ENCODE data around the gene SLC22A23. TPM values are rescaled to one million over a fixed set of nuclear protein-coding genes. Genes with fewer than 3 reads are reported as not detected.

The SLC22A23 gene
- total and polyA plus RNA-seq, 7 donors, result 8.1 to 18.7 (median 12.0) TPM

- Histone ChIP-seq H3K27me3 (no peaks in the 10 kb centered on the region), H3K4me3 (no peak overlapping the region), H3K27ac (no peak overlapping the region), H3K4me1 (no peaks in the 10 kb centered on the region), H3K36me3 (no peaks in the 10 kb centered on the region), H3K9me3 (no peaks in the 10 kb centered on the region)
- no peak for TF ChIP-seq EP300 (IDR thresholded peaks at IDR 0.05)
- TF ChIP-seq POLR2AphosphoS5 (IDR thresholded peaks at IDR 0.05), result no peak
- TF ChIP-seq, protein P1, sequence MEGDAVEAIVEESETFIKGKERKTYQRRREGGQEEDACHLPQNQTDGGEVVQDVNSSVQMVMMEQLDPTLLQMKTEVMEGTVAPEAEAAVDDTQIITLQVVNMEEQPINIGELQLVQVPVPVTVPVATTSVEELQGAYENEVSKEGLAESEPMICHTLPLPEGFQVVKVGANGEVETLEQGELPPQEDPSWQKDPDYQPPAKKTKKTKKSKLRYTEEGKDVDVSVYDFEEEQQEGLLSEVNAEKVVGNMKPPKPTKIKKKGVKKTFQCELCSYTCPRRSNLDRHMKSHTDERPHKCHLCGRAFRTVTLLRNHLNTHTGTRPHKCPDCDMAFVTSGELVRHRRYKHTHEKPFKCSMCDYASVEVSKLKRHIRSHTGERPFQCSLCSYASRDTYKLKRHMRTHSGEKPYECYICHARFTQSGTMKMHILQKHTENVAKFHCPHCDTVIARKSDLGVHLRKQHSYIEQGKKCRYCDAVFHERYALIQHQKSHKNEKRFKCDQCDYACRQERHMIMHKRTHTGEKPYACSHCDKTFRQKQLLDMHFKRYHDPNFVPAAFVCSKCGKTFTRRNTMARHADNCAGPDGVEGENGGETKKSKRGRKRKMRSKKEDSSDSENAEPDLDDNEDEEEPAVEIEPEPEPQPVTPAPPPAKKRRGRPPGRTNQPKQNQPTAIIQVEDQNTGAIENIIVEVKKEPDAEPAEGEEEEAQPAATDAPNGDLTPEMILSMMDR (IDR thresholded peaks at IDR 0.05), result no peak
- TF ChIP-seq POLR2A (IDR thresholded peaks at IDR 0.05), result no peak
- WGBS, 2 donors, result 92 to 93% methylated on average over 8 of the region's 8 CpGs
- intact Hi-C loops (cut with DNase I), result no loop called here
- DNase-seq, result no peak
Observed at GRCh38 chr6:3484192-3484591, 27.3 kb upstream of the SLC22A23 start.

DNA sequence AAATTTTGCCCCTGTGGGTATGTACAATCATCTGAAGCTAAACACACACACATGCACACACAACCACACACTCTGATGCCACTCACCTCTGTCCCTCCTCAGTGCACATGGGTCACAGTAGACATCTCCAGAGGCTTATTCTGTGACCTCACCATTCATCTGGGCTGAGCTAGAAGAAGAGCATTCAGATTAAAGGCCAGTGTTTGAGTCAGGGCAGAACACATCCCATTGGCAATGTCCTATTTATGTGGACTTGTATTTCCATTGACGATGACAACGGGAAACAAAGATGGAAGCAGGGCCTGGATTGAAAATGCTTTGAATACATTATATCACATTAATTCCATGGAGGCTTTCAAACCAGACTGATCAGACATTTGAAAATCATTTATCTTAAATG is 26.8 kb upstream of the SLC22A23 start:
- TF ChIP-seq POLR2AphosphoS5 (IDR thresholded peaks at IDR 0.05) (no peak), EP300 (IDR thresholded peaks at IDR 0.05) (no peak), POLR2A (IDR thresholded peaks at IDR 0.05) (no peak)
- TF ChIP-seq, protein P1 (IDR thresholded peaks at IDR 0.05), result no peak
- WGBS, 2 donors, result 94 to 97% methylated on average over 2 of the region's 2 CpGs
- Histone ChIP-seq H3K27ac (no peak overlapping the region), H3K27me3 (no peaks in the 10 kb centered on the region), H3K36me3 (no peaks in the 10 kb centered on the region), H3K4me3 (no peak overlapping the region), H3K4me1 (no peaks in the 10 kb centered on the region), H3K9me3 (no peaks in the 10 kb centered on the region)
- intact Hi-C loops (cut with DNase I), result no loop called here
- no peak for DNase-seq

GRCh38 chr6:3482869-3483268 is 26.0 kb upstream of the SLC22A23 start:
- DNase-seq, result no peak
- H3K9me3 ChIP-seq, result no peaks in the 10 kb centered on the region
- H3K4me1 ChIP-seq, result no peaks in the 10 kb centered on the region
- no peaks in the 10 kb centered on the region for H3K36me3 ChIP-seq
- intact Hi-C loops (cut with DNase I), result no loop called here
- H3K27me3 ChIP-seq, result no peaks in the 10 kb centered on the region
- WGBS, 2 donors, result 69 to 71% methylated on average over 4 of the region's 4 CpGs
- H3K4me3 ChIP-seq, result no peak overlapping the region
- H3K27ac ChIP-seq, result no peak overlapping the region
- TF ChIP-seq POLR2A (IDR thresholded peaks at IDR 0.05), result no peak
- TF ChIP-seq POLR2AphosphoS5 (IDR thresholded peaks at IDR 0.05), result no peak
- TF ChIP-seq, protein P1 (IDR thresholded peaks at IDR 0.05), result no peak
- no peak for TF ChIP-seq EP300 (IDR thresholded peaks at IDR 0.05)

DNA sequence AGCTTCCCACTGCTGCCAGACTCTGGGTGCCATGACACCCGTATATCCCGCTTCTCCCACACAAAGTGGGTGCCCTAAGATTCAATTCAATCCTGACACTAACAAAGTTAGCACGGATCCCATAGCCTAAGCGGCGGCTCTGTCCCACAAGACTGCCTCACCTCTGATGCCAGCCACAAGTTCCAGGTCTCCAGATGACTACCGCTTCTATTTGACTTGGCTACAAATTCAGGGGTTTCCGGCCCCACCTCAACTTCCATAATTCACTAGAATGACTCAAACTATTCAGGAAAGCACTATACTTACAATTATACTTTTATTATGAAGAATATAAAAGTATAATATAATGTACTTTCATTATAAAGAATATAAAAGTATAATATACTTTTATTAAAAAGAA is 24.8 kb upstream of the SLC22A23 start:
- no peaks in the 10 kb centered on the region for H3K36me3 ChIP-seq
- no peak for TF ChIP-seq EP300 (IDR thresholded peaks at IDR 0.05)
- no peaks in the 10 kb centered on the region for H3K9me3 ChIP-seq
- WGBS, 2 donors, result 86 to 91% methylated on average over 7 of the region's 7 CpGs
- DNase-seq, result no peak
- intact Hi-C loops (cut with DNase I), result no loop called here
- no peak overlapping the region for H3K4me3 ChIP-seq
- H3K27ac ChIP-seq, result no peak overlapping the region
- H3K27me3 ChIP-seq, result no peaks in the 10 kb centered on the region
- no peaks in the 10 kb centered on the region for H3K4me1 ChIP-seq

- Histone ChIP-seq H3K4me3 (no peak overlapping the region), H3K4me1 (no peaks in the 10 kb centered on the region), H3K27me3 (no peaks in the 10 kb centered on the region), H3K27ac (no peak overlapping the region), H3K36me3 (no peaks in the 10 kb centered on the region), H3K9me3 (no peaks in the 10 kb centered on the region)
- intact Hi-C loops (cut with DNase I), result no loop called here
- TF ChIP-seq POLR2A (IDR thresholded peaks at IDR 0.05) (no peak), EP300 (IDR thresholded peaks at IDR 0.05) (no peak), POLR2AphosphoS5 (IDR thresholded peaks at IDR 0.05) (no peak)
- TF ChIP-seq, protein P1 (IDR thresholded peaks at IDR 0.05), result no peak
- DNase-seq, result no peak
Observed at GRCh38 chr6:3480009-3480408, 23.2 kb upstream of the SLC22A23 start.

All from sigmoid colon (tissue), 7 donors.